GM18951 (cell line): ENCODE measurements around the gene SLC25A11.

Experiments
- POLR2A ChIP-seq: IDR thresholded peaks from 4 replicates; pipeline ENCODE4 v1.6.1; 2011; ENCODE audit warnings: mild to moderate bottlenecking; ENCODE audit not compliant: insufficient read length, insufficient read depth; ENCODE audit errors: extremely low read depth
- in situ Hi-C: fragments of 300-500 bp; cut with MboI; formaldehyde crosslinking; loops from one replicate; pipeline ENCODE4 v1.12.0; 2022; ENCODE audit warnings: low sequenced_read_pairs, mixed read lengths, inconsistent platforms; ENCODE audit not compliant: unreplicated experiment

SLC25A11 gene

GRCh38 chr17:4946312-4946976 lies 6.6 kb upstream of the SLC25A11 start:
- in situ Hi-C loops: no loop called here
- peak; percentile 42 for TF ChIP-seq POLR2A

DNA sequence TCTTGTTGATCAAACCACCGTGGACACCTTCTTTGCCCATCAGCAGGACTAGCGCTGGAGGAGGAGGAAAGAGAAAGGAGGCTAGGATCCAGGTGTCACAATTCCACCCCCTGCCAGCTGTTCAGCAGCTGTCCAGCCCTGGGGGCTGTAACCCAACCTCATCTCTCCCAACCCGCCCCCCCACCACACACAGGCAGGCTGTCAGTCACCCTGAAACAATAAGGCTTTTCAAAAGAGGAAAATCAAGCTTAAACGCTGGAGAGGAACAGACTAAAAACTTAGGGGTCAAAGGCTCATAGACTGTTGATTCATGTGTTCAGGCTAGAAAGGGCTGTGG lies 6.1 kb upstream of the SLC25A11 start:
- in situ Hi-C loops: no loop called here
- no peak for TF ChIP-seq POLR2A

DNA sequence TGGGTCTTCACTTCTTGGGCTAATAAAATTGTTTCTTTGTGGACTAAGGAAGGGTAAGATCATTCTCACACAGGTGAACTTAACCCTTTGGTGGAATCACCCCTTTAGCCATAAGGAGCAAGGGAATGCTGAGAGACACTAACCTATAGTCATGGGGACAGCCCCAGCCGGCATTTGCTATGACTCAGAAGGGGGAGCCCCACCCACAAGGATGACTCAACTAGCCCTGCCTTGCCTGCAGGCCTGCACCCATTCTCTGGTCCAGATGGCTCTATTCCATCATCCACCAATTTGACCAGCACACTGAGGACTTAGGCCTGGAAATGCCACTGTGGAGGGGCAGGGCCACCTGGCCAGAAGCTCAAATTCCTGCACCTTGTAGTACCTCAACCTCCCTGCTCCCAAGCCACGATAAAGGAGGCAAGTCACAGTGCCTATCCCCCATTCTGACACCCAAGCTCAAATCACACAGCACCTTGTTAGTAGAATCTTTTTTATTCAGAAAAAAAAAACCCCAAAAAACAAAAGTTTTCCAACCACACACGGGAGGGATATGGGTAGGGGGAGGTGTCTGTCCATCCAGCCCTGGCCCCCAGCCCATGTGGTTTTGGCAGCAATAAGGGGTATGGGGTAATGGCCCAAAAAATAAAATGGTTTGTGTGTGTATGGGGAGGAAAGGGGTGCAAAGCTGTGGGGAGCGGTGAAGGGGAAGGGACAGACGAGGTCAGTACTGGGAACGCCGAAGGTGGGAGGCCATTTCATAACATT lies 5.5 kb upstream of the SLC25A11 start:
- in situ Hi-C loops: no loop called here
- peak; percentile 60 for TF ChIP-seq POLR2A

- TF ChIP-seq POLR2A: no peak
- in situ Hi-C loops: no loop called here
These were observed 4.8 kb upstream of the SLC25A11 start for GRCh38 chr17:4944554-4945175.

DNA sequence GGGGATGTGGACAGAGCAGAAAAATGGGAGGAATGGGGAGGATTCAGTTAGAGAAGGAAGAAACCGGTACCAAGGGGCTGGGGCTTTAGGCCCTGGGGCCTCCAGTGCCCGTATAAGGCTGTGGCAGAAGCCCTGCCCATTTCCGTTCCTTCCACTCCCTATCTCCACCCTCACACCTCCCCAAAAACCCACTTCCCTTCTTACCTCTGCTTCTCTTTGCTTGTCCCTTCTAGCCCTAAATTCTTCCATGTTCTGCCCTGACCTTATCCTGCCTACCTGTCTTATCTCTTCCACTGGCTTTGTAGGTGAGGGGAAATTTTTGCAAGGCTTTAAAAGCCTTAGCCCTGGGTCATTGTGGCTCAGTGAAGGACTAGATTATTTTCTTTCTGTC lies 4.3 kb upstream of the SLC25A11 start:
- in situ Hi-C loops: no loop called here
- TF ChIP-seq POLR2A: peak; percentile 33

GRCh38 chr17:4942760-4943508 lies 3.1 kb upstream of the SLC25A11 start:
- no peak for TF ChIP-seq POLR2A
- in situ Hi-C loops: no loop called here

GRCh38 chr17:4941319-4941610 lies 1.4 kb upstream of the SLC25A11 start:
- no peak for TF ChIP-seq POLR2A
- in situ Hi-C loops: no loop called here

GRCh38 chr17:4940555-4941318 lies 891 bp upstream of the SLC25A11 start:
- in situ Hi-C loops: no loop called here
- no peak for TF ChIP-seq POLR2A

DNA sequence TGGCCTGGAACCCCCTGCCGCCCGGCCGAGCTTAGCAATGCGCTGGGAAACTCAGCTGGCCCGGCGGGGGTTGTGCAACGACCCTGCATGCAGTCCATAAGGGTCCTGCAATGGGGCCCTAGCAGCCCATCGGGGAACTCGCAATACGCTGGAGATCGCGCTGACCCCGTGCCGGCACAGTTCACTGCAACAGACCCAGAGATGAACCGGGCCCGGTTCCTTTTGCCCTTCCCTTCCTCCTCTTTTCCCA lies 375 bp downstream of the SLC25A11 start:
- in situ Hi-C loops: no loop called here
- TF ChIP-seq POLR2A: no peak

GRCh38 chr17:4938688-4939545 lies 929 bp downstream of the SLC25A11 start:
- in situ Hi-C loops: no loop called here
- TF ChIP-seq POLR2A: no peak

- in situ Hi-C loops: no loop called here
- TF ChIP-seq POLR2A: no peak
These were observed 1.8 kb downstream of the SLC25A11 start for GRCh38 chr17:4938069-4938491.

DNA sequence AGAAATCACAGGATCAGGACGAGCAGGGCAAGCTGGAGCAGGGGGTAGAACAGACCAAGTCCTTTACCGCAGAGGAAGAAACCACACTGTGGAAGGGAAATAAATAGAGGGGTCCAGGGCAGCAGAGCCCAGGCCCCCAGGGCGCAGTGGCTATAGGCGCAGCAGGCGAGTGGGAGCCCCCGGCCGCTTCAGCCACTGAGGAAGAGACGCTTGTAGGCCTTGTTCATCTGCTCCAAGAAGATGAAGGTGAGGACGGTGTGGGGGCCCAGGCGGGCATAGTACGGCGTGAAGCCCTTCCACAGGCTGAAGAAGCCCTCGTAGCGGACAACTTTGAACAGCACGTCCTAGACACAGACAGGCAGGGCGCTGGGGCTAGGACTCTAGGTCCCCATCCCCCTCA lies 2.3 kb downstream of the SLC25A11 start:
- in situ Hi-C loops: no loop called here
- no peak for TF ChIP-seq POLR2A

DNA sequence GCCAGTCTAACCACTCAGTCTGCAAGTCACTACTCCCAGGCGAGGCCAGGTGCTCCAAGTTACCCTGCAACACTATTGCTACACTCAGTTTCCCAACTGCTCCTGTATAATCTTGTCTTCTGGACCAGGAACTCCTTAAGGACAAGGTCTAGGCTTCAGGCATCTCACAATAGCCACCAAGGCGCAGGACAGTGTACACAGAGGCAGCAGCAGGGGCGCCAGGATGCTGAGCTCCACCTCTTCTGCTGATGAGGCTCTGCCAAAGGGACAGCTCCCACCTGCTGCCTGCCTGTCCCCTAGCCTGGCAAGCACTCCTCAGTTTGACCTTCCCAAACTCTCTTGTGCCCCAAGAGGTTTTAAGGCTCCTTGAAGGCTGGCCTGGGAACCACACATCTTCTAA lies 3.4 kb downstream of the SLC25A11 start:
- in situ Hi-C loops: no loop called here
- TF ChIP-seq POLR2A: no peak

DNA sequence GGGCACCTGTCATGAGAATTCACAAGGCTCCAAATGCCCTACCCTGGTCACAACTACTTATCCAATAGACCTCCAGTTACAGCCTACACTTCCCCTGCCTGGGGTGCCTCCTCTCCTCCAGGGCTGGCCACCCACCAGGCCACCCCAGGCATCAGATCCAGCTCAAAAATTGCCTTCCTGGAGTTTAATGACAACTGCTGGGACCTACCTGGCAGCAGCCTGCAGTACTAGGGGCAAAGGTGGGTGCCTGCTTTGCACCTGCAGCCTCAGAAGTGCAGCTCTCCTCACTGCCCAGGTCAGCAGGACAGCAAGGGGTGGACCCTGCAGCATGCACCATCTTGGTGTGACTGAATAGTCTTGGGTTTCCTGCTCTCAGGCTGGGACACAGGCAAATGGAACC lies 4.2 kb downstream of the SLC25A11 start:
- TF ChIP-seq POLR2A: no peak
- in situ Hi-C loops: no loop called here
